BLaER1 treated with 17β-estradiol and CSF1 and Interleukin-3, amounts not matched to agents 10 nM and 100 nM (cell line): Measurements from ENCODE around the gene PGF.

Experiments
- H3K27ac ChIP-seq, 11 experiments: shearing (Covaris generic); formaldehyde crosslinking; 2 replicates each; pipeline ENCODE4 v1.8.1; 2022
- H3K27me3 ChIP-seq, 11 experiments: shearing (Covaris generic); formaldehyde crosslinking; 2 replicates each; pipeline ENCODE4 v1.8.1; 2022
- H3K36me3 ChIP-seq, 11 experiments: shearing (Covaris generic); formaldehyde crosslinking; 2 replicates each; pipeline ENCODE4 v1.8.1; 2022
- H3K4me1 ChIP-seq, 10 experiments: shearing (Covaris generic); formaldehyde crosslinking; 2 replicates each; pipeline ENCODE4 v1.8.1; 2022
- H3K4me2 ChIP-seq, 11 experiments: shearing (Covaris generic); formaldehyde crosslinking; 2 replicates each; pipeline ENCODE4 v1.8.1; 2022
- H3K4me3 ChIP-seq, 10 experiments: shearing (Covaris generic); formaldehyde crosslinking; 2 replicates each; pipeline ENCODE4 v1.8.1; 2022
- H3K9ac ChIP-seq, 11 experiments: shearing (Covaris generic); formaldehyde crosslinking; 2 replicates each; pipeline ENCODE4 v1.8.1; 2022
- H3K9me3 ChIP-seq, 11 experiments: shearing (Covaris generic); formaldehyde crosslinking; replicated peaks in 1 of 11; 2 replicates each; pipeline ENCODE4 v1.8.1; 2022
- H4K20me1 ChIP-seq, 11 experiments: shearing (Covaris generic); formaldehyde crosslinking; 2 replicates each; pipeline ENCODE4 v1.8.1; 2022
- Cebpa-rat ChIP-seq, 11 experiments: shearing (Covaris generic); IDR thresholded peaks; 2 replicates each; pipeline ENCODE4 v1.8.1; 2022

Gene PGF

DNA sequence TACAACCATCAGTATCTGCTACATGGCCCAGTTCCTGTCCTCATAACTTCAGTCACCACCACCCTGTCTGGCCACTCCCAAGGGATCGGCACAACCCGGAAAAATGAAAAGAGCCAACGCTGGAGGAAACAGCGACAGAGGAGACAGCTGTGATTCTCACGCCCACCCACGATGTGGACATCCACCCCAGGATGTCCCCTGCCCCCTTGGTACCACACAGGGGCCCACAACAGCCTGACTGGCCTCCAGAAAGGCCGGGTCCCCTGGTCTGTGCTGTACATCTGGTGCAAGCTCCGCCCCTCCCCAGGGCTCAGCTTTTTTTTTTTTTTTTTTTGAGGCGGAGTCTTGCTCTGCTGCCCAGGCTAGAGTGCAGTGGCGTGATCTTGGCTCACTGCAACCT is 44.8 kb downstream of the PGF start:
- no peaks in the 10 kb centered on the region for H3K9me3 ChIP-seq
- no peak for TF ChIP-seq Cebpa-rat (IDR thresholded peaks at IDR 0.05)
- peaks cover 22 to 43% (median 35%) of the 10 kb centered on the region in 10 experiments for H3K4me1 ChIP-seq
- H3K27ac ChIP-seq = no peak overlapping the region
- H3K9ac ChIP-seq = no peak overlapping the region
- no peak overlapping the region for H3K4me3 ChIP-seq
- peaks cover 0 to 30% (median 7%) of the 10 kb centered on the region in 11 experiments; a peak in 11 of 22 replicates for H4K20me1 ChIP-seq
- H3K36me3 ChIP-seq = peaks cover 0 to 12% (median 7%) of the 10 kb centered on the region in 11 experiments; a peak in 11 of 22 replicates
- H3K27me3 ChIP-seq = no peaks in the 10 kb centered on the region
- H3K4me2 ChIP-seq = peak overlapping the region in 6 of 11 experiments; percentile 7 to 52 (median 32); a peak in 8 of 22 replicates

DNA sequence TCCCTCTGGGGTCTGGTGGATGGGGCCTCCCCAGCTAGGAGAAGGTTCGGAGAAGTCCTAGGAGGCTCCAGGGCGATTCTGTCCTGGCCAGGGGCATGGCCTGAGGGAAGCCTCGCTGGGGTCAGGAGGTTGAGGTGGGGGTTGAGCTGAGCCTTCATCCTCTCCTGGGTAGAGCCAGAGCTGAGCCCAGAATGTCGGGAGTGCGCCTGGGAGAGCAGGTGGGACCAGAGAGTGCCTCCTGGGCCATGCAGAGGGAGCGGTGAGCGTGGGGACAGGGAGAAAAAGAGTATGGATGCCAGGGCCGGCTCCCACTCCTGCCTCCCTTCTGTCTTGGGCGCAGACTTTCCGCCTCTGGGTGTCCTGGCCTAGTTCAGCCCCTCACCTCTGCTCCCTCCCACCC is 45.5 kb downstream of the PGF start:
- H3K27me3 ChIP-seq = no peaks in the 10 kb centered on the region
- no peak overlapping the region for H3K4me2 ChIP-seq
- TF ChIP-seq Cebpa-rat (IDR thresholded peaks at IDR 0.05) = no peak
- peaks cover 25 to 50% (median 38%) of the 10 kb centered on the region in 10 experiments for H3K4me1 ChIP-seq
- no peak overlapping the region; a peak in 1 of 22 replicates for H3K27ac ChIP-seq
- H4K20me1 ChIP-seq = peaks cover 0 to 37% (median 8%) of the 10 kb centered on the region in 11 experiments; a peak in 14 of 22 replicates
- no peak overlapping the region for H3K4me3 ChIP-seq
- H3K36me3 ChIP-seq = peaks cover 0 to 18% (median 9%) of the 10 kb centered on the region in 11 experiments; a peak in 15 of 22 replicates
- H3K9ac ChIP-seq = no peak overlapping the region
- no peaks in the 10 kb centered on the region for H3K9me3 ChIP-seq

DNA sequence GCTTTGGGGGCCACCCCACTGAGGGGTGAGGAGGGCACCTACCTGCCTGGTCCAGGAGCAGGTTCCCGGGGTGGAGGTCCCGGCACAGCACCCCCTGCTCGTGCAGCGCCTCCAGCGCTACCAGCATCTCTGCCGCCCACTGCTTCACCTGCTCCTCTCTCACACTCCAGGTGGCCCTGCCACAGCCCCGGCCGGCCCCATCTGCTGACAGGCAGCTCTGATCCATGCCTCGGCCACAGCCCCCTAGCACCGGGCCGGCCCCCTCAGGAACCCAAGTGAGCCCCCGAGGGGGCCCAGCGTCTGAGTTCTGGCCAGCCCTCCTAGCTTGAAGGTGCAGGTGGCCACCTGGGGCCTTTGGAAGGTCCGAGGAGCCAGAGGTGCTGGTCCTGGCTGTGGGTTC is 45.9 kb downstream of the PGF start:
- Histone ChIP-seq H3K9ac (no peak overlapping the region; a peak in 1 of 22 replicates), H3K4me2 (no peak overlapping the region)

DNA sequence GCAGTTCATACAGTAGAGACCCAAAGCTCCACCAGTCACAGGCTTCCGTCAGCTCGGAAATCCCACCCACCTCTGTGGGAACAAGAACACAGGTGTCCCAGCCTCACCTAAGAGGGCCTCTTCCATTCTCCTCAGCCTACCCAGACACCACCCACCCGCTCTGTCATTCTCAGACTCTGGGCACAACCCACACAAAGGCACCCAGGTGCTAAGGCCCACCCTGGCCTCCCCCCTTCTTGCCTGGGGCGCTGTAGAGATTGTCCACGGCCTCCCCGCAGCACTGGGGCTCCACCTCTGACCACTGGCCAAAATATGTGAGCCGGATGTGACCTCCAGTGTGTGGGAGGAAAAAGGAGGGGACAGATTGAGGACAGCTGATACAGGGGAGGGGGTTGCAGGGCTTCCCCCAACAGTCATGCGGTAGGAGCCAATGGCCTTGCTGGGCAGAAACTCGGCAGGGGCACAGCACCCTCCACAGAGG is 46.5 kb downstream of the PGF start:
- no peak for TF ChIP-seq Cebpa-rat (IDR thresholded peaks at IDR 0.05)
- Histone ChIP-seq H3K4me2 (no peak overlapping the region), H3K4me3 (no peak overlapping the region), H3K9me3 (no peaks in the 10 kb centered on the region), H3K9ac (no peak overlapping the region; a peak in 2 of 22 replicates), H3K27ac (no peak overlapping the region), H3K4me1 (peaks cover 20 to 47% (median 40%) of the 10 kb centered on the region in 10 experiments), H3K36me3 (peaks cover 7 to 28% (median 19%) of the 10 kb centered on the region in 11 experiments; a peak in 19 of 22 replicates), H3K27me3 (no peaks in the 10 kb centered on the region), H4K20me1 (peaks cover 0 to 47% (median 17%) of the 10 kb centered on the region in 11 experiments; a peak in 17 of 22 replicates)

More for the DNA sequence above, 45.9 kb downstream of the PGF start:
- Histone ChIP-seq H4K20me1 (peaks cover 0 to 41% (median 12%) of the 10 kb centered on the region in 11 experiments; a peak in 17 of 22 replicates), H3K9me3 (no peaks in the 10 kb centered on the region), H3K4me1 (peaks cover 24 to 50% (median 40%) of the 10 kb centered on the region in 10 experiments), H3K36me3 (peaks cover 1 to 22% (median 13%) of the 10 kb centered on the region in 11 experiments; a peak in 18 of 22 replicates), H3K27me3 (no peaks in the 10 kb centered on the region), H3K27ac (no peak overlapping the region; a peak in 1 of 22 replicates), H3K4me3 (no peak overlapping the region)
- no peak for TF ChIP-seq Cebpa-rat (IDR thresholded peaks at IDR 0.05)

DNA sequence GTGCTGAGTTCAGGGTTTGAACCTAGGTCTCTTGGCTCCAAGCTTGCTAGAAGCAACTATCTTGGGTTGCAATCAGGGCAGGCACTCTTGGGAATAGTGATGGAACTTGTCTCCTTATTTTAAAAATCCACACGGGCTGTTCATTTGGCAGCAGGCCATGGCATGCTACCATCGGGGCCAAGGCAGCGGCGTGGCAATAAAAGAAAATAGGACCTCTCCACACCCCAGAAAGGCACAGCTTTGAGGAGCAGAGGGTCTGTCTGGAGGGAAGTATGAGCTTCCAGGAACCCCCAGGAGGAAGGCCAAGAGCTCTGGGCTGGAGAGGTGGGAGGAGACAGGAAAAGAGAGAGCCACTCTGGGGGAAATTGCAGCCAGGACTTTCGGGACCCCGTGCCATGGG is 47.7 kb downstream of the PGF start:
- no peak for TF ChIP-seq Cebpa-rat (IDR thresholded peaks at IDR 0.05)
- Histone ChIP-seq H3K4me3 (no peak overlapping the region), H3K27ac (peak overlapping the region in 7 of 11 experiments; percentile 9 to 56 (median 24); a peak in 7 of 22 replicates), H3K9ac (peak overlapping the region in 7 of 11 experiments; percentile 4 to 53 (median 23); a peak in 5 of 22 replicates), H3K4me1 (peaks cover 20 to 46% (median 40%) of the 10 kb centered on the region in 10 experiments), H3K36me3 (peaks cover 13 to 38% (median 28%) of the 10 kb centered on the region in 11 experiments), H4K20me1 (peaks cover 0 to 54% (median 20%) of the 10 kb centered on the region in 11 experiments; a peak in 18 of 22 replicates), H3K9me3 (no peaks in the 10 kb centered on the region), H3K4me2 (peak overlapping the region; percentile 20 to 74 (median 61); a peak in 19 of 22 replicates), H3K27me3 (no peaks in the 10 kb centered on the region)

DNA sequence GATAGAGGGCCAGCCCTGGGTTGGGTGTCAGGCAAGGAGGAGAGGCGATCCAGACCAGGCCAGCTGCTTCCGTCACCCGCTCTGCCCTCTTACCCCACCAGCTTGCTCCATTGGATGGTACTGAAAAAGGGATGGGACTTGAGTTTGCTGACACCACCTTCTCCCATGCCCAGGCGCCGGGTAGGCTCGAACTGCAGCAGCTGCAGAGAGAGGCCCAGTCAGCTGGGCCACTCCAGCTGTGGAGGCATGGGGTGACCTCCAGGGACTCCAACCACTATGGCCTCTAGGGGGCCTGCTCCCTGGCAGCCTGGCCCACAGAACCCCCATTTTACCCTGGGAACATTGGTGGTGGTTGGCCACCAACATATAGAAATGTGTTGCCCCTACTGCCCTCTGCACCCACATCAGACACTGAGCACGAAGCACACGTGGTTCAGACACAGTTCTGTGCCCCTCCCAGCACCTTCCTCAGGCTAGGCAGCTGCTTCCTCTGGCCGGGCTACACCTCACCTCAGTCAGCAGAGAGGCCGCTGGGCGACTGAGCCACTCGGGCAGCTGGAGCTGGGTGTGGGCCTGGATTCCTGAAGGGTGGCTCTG is 48.4 kb downstream of the PGF start:
- H3K4me1 ChIP-seq = peaks cover 20 to 46% (median 40%) of the 10 kb centered on the region in 10 experiments
- peak overlapping the region in 7 of 11 experiments; percentile 9 to 56 (median 24); a peak in 10 of 22 replicates for H3K27ac ChIP-seq
- peak overlapping the region; percentile 20 to 74 (median 61); a peak in 21 of 22 replicates for H3K4me2 ChIP-seq
- no peak for TF ChIP-seq Cebpa-rat (IDR thresholded peaks at IDR 0.05)
- H3K36me3 ChIP-seq = peaks cover 20 to 45% (median 35%) of the 10 kb centered on the region in 11 experiments
- no peaks in the 10 kb centered on the region for H3K27me3 ChIP-seq
- H3K9me3 ChIP-seq = no peaks in the 10 kb centered on the region
- H3K9ac ChIP-seq = peak overlapping the region in 8 of 11 experiments; percentile 2 to 53 (median 24); a peak in 5 of 22 replicates
- peaks cover 0 to 61% (median 25%) of the 10 kb centered on the region in 11 experiments; a peak in 18 of 22 replicates for H4K20me1 ChIP-seq
- no peak overlapping the region for H3K4me3 ChIP-seq

DNA sequence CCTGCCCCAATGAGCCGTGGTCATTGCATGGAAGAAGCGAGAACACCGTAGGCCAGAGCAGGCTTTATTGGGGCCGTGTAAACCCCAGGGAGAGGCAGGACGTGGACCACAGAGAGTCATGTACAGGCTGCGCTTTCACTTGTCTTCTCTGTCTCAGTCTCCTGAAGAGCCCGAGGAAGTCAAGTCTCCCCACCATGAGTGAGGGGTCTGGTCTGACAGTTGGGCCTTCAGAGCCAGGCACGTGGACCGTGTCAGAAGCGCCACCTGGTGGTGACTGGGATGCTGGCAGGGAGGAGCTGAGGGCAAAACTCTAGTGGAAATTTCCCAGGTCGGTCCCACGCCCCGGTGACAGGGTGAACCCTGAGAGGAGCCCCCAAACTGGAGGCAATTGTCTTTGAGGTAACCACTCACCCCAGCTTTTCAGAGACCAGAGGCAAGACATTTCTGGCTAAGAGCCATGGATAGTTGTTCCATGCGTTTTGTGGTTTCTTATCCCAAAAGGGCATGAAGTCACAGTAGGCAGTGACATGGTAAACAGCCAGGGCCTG is 49.7 kb downstream of the PGF start:
- no peaks in the 10 kb centered on the region for H3K9me3 ChIP-seq
- H3K27ac ChIP-seq = peak overlapping the region in 3 of 11 experiments; percentile 10 to 47 (median 24); a peak in 3 of 22 replicates
- no peaks in the 10 kb centered on the region for H3K27me3 ChIP-seq
- H3K4me1 ChIP-seq = peaks cover 20 to 41% (median 36%) of the 10 kb centered on the region in 10 experiments
- TF ChIP-seq Cebpa-rat (IDR thresholded peaks at IDR 0.05) = no peak
- peak overlapping the region in 9 of 11 experiments; percentile 3 to 53 (median 40); a peak in 14 of 22 replicates for H3K4me2 ChIP-seq
- H3K9ac ChIP-seq = peak overlapping the region in 3 of 11 experiments; percentile 22 to 35 (median 32); a peak in 4 of 22 replicates
- peaks cover 34 to 59% (median 49%) of the 10 kb centered on the region in 11 experiments for H3K36me3 ChIP-seq
- H3K4me3 ChIP-seq = no peak overlapping the region
- peaks cover 0 to 74% (median 34%) of the 10 kb centered on the region in 11 experiments; a peak in 19 of 22 replicates for H4K20me1 ChIP-seq

DNA sequence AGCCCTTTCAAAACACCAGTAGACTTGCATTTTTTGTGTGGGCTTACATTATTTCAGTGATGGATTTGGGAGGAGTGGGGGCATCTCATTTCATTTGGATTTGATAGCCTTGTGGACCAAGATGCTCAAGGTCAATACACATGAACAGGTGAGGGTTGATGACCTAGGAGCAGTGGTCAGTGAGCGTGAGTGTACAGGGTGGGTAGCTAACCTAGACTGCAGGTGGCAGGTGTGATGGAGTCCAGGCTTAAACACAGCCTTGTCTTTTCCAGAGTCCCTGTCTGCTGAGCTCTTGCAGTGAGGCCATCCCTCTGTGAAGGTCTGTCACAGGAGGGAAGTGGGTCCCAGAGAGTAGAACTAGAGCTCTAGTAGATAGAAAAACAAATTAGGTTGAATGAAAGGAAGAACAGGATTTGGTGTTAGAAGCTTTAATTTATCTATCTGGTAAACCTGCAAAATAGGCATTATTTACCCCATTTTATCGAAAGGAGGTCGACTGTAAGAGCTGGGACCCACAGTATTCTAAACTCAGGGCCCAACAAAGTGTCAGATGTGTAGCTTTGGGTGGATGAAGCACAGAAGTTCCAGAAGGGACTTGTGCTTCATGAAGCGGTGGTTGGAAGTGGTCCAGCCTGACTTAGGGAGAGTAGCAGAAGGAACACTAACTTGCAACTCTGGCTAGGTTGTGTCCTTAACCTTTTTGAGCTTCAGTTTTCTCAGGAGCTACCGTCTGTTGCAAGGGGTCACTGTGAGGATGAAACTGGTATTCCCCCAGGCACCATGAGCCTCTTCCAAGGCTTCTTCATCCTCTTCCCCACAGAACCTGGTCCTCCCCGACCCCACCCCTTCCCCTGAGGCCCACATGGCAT is 50.5 kb downstream of the PGF start:
- Histone ChIP-seq H3K4me2 (peak overlapping the region in 7 of 11 experiments; percentile 9 to 53 (median 50); a peak in 9 of 22 replicates), H4K20me1 (peaks cover 0 to 82% (median 38%) of the 10 kb centered on the region in 11 experiments; a peak in 19 of 22 replicates), H3K9ac (no peak overlapping the region; a peak in 1 of 22 replicates), H3K4me1 (peaks cover 20 to 39% (median 33%) of the 10 kb centered on the region in 10 experiments), H3K27me3 (no peaks in the 10 kb centered on the region), H3K36me3 (peaks cover 42 to 67% (median 57%) of the 10 kb centered on the region in 11 experiments), H3K27ac (no peak overlapping the region; a peak in 1 of 22 replicates), H3K9me3 (no peaks in the 10 kb centered on the region), H3K4me3 (no peak overlapping the region)
- TF ChIP-seq Cebpa-rat (IDR thresholded peaks at IDR 0.05) = no peak
